GM12873 (cell line): Measurements from ENCODE around the gene RCAN2.

Experiments
- CTCF ChIP-seq: IDR thresholded peaks from 2 replicates; pipeline ENCODE4 v1.5.1; 2012; ENCODE audit warnings: low read depth, mild to moderate bottlenecking, moderate library complexity, low read length, control low read depth; ENCODE audit not compliant: insufficient read depth; ENCODE audit errors: missing control alignments

RCAN2 gene

GRCh38 chr6:46310196-46310595 lies 181.1 kb downstream of the RCAN2 start:
- no peak for TF ChIP-seq CTCF

DNA sequence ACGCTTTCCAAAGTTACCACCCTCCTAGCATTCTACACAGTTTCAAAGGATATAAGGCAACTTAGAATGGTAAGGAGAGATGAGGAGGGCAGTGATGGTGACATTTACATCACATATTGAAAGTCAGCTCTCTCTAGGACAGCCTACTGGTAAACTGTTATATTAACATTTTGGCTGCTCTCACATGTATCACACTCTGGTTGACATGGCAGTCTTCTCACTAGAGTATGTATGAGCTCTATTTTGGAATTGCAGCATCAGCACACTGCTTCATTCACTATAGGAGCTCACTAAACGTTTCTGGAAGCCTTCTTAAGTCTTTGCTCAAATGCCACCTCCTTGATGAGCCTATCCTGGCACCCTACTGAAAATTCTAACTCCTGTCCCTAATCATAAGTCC lies 184.8 kb downstream of the RCAN2 start:
- TF ChIP-seq CTCF = no peak

DNA sequence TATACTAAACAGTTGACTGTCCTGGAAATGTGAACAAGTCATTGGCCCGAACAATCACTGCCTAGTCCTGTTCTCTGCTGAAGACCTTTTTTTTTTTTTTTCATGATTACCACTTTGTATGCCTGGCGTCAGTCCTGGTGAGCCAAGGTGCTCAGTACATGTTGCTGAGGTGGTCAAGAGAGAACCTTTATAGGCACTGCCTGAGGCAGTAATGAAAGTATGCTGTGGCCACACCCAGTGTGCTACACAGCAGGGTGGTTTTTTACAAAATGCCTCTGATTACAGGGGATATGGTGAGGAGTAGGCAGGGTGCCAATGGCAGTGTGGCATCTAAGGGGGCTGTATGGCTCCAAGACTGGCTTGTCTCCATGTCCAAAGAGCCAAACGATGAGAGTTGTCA lies 185.4 kb downstream of the RCAN2 start:
- no peak for TF ChIP-seq CTCF

DNA sequence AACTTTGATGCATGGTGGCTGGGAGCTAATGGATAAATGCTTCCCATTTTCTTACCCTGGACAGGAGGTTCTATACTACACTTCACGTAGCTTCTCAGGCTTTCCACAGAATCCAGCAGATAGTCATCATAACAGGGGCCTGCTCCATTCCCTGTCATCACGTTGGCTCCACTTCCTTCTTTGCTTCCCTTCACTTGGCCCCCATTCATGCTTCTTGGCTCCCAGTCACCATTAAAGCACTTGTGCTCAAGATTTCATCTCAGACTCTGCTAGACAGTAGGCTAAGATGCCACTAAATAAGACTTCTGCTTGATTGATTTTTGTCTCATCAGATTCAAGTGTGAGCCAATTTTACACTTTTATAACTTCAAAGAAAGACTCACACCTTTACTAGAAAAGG lies 186.0 kb downstream of the RCAN2 start:
- no peak for TF ChIP-seq CTCF

- no peak for TF ChIP-seq CTCF
These were observed 188.4 kb downstream of the RCAN2 start for GRCh38 chr6:46302816-46303215.

DNA sequence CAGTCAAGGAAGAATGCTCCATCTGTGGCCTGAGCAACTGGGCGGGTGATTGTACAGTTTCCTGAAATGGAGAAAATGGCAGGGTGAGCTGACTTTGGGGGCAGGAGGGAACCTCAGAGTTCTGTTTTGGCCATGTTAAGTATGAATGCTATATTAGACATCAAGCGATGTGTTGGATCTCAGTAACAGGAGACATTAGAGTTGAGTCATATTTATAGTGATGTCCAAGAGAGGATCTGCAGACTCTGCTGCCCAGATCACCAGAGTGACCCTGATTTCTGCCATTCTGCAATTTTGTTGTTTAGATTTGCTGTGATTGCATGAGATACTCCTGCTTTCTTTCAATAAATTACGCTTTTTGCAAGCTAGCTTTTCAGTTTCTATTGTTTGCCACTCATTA lies 189.1 kb downstream of the RCAN2 start:
- no peak for TF ChIP-seq CTCF

- no peak for TF ChIP-seq CTCF
These were observed 192.0 kb downstream of the RCAN2 start for GRCh38 chr6:46299253-46299652.

- TF ChIP-seq CTCF = no peak
These were observed 194.7 kb downstream of the RCAN2 start for GRCh38 chr6:46296586-46296985.
